ENCODE measurements around the gene CENPA. TPM values are rescaled to one million over a fixed set of nuclear protein-coding genes. Genes with fewer than 3 reads are reported as not detected.

The CENPA gene
- total RNA-seq, 2 donors from 2014 or later = 26.9 to 38.1 TPM

Other genes starting within 250 kb of the CENPA start
- not detected for gene CIB4, start 144.7 kb upstream of the CENPA start, total RNA-seq
- gene KCNK3, start 93.3 kb upstream of the CENPA start, total RNA-seq = not detected
- 1 to 10 TPM; 5.1 to 8.6 TPM for gene SLC35F6, start 21.8 kb upstream of the CENPA start, total RNA-seq
- not detected for gene DPYSL5, start 62.1 kb downstream of the CENPA start, total RNA-seq
- 1 to 10 TPM; 4.0 to 4.2 TPM for gene MAPRE3, start 184.6 kb downstream of the CENPA start, total RNA-seq
- 10 to 100 TPM; 54.3 to 68.0 TPM for gene TMEM214, start 246.9 kb downstream of the CENPA start, total RNA-seq

Data from activated naive CD4-positive, alpha-beta T cell treated with anti-CD3 and anti-CD28 coated beads, Interleukin-2, amount 50 U/mL, for 72 hours (primary cell).